Measurements from ENCODE around the gene ZNF536.
"Not testable (repeated sequence)": the region's sequence is repeated elsewhere in the genome, so short reads cannot be mapped to it uniquely, and the experiment has no call there.

The ZNF536 gene

DNA sequence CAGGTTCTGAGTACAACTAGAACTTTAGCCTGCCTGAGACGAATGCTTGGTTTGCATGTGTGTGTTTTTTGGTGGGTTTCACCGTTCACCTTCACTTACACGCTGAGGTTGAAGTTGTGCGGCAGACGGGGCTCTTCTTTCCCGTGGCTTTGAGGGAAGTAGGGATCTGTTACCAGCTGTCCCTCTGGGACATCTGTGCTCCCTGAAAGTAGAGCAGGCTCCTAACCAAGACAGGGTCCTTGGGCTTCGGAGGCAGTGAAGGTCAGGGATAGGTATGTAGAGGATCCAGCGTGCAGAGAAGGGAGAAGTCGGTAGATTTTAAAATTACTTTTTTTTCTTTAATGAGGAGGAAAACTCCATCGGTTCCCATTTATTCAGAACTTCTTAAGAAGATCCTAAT, 48.7 kb downstream of the ZNF536 start:
- DNase-seq = no peak

GRCh38 chr19:30421571-30421970, 49.4 kb downstream of the ZNF536 start:
- DNase-seq = no peak

DNA sequence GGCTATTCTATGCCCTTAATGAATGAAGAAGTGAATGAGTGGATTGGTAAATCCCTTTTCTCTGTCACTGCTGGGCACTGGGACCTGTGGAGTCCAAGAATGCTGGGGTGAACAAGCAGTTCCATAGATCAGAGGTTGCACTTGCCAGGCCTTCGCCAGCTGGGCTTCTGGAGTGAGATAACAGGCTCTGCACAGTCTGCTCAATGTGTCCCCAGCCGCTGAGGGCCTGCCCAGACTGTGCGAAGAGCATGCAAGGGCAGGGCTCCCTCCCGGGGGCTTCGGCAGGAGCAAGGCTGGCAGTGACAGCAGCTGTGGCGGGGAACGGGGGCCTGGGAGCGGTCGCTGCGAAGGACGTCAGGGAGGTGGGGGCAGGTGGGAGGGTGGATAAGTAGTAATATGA, 51.3 kb downstream of the ZNF536 start:
- no peak for DNase-seq

- no peak for DNase-seq
Observed at GRCh38 chr19:30425885-30426838, 54.0 kb downstream of the ZNF536 start.

- DNase-seq = no peak
Observed at GRCh38 chr19:30426864-30427263, 54.7 kb downstream of the ZNF536 start.

DNA sequence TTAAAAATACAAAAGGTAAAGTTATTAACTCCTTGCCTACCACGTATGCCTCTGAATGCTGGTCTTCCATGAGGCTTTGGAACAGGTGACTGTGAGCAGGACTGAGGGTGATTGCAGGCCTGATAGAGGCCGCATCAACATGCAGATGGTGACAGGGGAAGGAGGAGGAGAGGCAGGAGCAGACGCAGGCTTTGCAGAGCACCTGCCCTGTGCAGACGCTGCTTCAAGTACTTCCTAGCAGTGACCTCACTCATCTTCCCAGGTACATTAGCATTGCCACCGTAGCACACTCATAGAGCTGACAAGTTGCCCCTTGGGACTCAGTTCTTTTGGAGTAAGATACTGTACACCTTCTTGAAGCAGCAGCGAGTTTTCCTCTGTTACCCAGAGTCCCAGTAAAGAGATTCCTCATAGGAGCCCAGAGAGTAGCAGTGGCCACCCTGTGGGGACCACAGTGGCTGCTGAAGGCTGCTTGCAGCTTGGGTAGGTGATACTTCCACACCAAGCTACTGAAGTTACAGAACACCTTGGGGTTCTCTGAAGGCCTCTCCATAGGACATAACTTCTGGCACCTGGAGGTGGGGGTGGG, 56.0 kb downstream of the ZNF536 start:
- DNase-seq = no peak

DNA sequence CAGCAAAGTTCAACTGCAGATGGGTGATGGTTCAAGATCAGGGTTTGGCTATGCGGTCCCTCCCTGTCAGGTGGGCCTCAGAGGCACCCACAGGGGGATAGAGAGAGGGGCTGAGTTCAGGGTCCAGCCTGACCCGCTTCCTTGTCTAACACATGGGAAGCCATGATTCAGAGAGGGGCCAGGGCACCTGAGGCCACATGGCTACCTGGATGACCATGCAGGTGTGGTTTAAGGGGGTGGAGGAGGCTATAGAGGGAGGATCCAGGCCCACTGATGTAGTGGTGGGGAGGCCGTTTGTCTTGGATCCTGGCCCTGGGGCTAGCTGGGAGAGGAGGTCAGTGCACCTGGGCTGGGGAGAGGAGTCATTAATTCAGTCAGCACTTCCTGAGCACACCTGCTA, 56.7 kb downstream of the ZNF536 start:
- DNase-seq = no peak

GRCh38 chr19:30430206-30430734, 58.1 kb downstream of the ZNF536 start:
- no peak for DNase-seq

- no peak for DNase-seq
Observed at GRCh38 chr19:30431591-30431990, 59.4 kb downstream of the ZNF536 start.

DNA sequence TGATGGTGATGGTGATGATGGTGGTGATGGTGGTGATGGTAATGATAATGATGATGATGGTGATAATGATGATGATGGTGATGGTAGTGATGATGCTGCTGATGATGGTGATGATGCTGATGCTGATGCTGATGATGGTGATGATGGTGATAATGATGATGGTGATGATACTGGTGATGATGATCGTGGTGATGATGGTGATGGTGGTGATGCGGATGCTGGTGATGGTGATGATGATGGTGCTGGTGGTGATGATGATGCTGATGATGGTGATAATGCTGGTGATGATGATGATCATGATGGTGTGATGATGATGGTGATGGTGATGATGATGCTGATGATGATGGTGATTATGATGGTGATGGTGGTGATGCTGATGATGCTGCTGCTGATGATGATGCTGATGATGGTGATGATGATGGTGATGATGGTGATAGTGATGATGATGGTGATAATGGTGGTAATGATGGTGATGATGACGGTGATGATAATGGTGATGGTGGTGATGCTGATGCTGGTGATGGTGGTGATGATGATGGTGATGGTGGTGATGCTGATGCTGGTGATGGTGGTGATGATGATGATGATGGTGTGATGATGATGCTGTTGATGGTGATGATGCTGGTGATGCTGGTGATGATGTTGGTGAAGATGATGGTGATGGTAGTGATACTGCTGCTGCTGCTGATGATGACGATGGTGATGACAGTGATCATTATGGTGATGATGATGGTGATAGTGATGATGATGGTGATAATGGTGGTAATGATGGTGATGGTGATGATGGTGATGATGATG, 62.8 kb downstream of the ZNF536 start:
- DNase-seq = no peak

GRCh38 chr19:30437869-30438268, 65.7 kb downstream of the ZNF536 start:
- no peak for DNase-seq

DNA sequence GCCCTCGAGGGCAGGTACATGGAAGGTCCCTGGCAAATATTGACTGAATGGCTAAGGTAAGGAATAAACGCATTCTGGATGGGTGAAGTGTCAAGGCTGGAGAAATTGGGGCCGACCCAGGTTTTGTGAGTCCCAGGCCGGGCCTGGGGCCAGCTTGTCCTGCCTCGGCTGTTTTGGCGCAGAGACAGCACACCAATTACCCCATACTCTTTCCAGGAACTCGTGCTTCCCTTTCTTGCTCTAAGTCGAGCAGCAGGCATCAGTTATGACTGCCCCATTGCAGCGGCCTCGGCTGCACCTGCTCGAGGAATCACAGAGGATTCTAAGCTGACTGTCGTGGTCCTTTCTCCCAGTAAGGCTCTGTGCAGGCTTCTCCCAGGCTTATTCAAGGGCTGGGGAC, 67.1 kb downstream of the ZNF536 start:
- no peak for DNase-seq

DNA sequence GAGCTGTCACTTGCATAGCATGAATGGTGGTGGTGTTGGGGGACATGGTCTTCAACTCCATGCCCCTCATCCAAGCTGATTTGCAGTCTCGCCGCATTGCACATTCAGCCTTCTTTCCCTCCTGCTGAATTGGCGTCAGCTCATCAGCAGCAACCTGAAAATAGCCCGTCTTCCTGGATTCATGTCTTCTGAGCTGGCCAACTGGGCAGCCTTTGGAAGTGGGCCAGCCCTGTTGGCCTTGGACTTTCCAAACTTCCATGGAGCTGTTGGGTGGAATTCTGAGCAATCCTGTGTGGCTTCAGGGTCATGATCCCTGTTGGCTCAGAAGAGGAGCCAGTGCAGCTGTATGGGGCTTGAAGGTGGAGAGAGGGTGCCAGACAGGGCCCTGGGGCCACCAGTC, 68.8 kb downstream of the ZNF536 start:
- DNase-seq = no peak

DNA sequence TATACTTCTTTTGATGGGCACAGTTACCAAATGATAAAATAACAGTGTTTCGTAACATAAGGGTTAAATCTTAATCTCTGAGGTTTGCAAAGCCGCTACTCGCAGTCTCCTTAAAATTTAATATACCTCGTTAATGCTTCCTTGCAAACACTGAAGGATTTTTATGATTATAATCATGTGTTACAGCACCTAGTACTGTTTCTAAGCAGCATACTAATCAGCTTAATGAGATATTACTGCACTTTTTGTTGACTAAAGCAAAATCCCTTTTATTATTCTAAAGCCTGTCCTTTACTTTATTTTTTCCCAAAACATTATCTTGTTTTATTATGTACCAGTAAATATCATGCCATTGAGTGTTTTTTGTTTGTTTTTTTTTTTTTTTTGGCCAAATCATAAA, 70.5 kb downstream of the ZNF536 start:
- DNase-seq = no peak

DNA sequence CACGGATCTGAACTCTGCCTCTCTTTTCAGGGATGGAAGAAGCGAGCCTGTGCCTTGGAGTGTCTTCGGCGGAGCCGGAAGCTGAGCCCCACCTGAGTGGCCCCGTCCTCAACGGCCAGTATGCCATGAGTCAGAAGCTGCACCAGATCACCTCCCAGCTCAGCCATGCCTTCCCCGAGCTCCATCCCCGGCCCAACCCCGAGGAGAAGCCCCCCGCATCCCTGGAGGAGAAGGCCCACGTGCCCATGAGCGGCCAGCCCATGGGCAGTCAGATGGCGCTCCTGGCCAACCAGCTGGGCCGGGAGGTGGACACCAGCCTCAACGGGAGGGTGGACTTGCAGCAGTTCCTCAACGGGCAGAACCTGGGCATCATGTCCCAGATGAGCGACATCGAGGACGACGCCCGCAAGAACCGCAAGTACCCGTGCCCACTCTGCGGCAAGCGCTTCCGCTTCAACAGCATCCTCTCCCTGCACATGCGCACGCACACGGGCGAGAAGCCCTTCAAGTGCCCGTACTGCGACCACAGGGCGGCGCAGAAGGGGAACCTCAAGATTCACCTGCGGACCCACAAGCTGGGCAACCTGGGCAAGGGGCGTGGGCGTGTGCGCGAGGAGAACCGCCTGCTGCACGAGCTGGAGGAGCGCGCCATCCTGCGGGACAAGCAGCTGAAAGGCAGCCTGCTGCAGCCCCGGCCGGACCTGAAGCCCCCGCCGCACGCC, 71.5 kb downstream of the ZNF536 start:
- no peak for DNase-seq

DNA sequence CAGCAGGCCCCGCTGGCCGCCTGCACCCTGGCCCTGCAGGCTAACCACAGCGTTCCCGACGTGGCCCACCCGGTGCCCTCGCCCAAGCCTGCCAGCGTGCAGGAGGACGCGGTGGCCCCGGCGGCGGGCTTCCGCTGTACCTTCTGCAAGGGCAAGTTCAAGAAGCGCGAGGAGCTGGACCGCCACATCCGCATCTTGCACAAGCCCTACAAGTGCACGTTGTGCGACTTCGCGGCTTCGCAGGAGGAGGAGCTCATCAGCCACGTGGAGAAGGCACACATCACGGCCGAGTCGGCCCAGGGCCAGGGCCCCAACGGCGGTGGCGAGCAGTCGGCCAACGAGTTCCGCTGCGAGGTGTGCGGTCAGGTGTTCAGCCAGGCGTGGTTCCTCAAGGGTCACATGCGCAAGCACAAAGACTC, 72.1 kb downstream of the ZNF536 start:
- DNase-seq = no peak

DNA sequence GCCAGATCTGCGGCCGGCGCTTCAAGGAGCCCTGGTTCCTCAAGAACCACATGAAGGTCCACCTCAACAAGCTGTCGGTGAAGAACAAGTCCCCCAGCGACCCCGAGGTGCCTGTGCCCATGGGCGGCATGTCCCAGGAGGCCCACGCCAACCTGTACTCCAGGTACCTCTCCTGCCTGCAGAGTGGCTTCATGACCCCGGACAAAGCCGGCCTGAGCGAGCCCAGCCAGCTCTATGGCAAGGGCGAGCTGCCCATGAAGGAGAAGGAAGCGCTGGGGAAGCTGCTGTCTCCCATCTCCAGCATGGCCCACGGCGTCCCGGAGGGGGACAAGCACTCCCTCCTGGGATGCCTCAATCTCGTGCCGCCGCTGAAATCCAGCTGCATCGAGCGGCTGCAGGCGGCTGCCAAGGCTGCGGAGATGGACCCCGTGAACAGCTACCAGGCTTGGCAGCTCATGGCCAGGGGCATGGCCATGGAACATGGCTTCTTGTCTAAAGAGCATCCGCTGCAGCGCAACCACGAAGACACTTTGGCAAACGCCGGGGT, 72.6 kb downstream of the ZNF536 start:
- no peak for DNase-seq

- no peak for DNase-seq
Observed at GRCh38 chr19:30445385-30445784, 73.2 kb downstream of the ZNF536 start.

GRCh38 chr19:30446120-30446519, 73.9 kb downstream of the ZNF536 start:
- DNase-seq = not testable (repeated sequence)

- DNase-seq = no peak
Observed at GRCh38 chr19:30446850-30447552, 74.8 kb downstream of the ZNF536 start.

GRCh38 chr19:30447553-30447870, 75.3 kb downstream of the ZNF536 start:
- DNase-seq = no peak
